Neuron (in vitro differentiated cells): ENCODE data around the gene OR10A2.
"Not testable (repeated sequence)": the region's sequence is repeated elsewhere in the genome, so short reads cannot be mapped to it uniquely, and the experiment has no call there.

Experiments used
- H2AFZ ChIP-seq: one replicate; pipeline ENCODE4 v1.6.1; 2013; ENCODE audit warnings: low read depth, mild to moderate bottlenecking, inconsistent platforms, low read length, moderate library complexity
- H3K27me3 ChIP-seq: one replicate; pipeline ENCODE4 v1.6.1; 2013; ENCODE audit warnings: low read length; ENCODE audit not compliant: insufficient read depth
- H3K36me3 ChIP-seq: one replicate; pipeline ENCODE4 v1.6.1; 2013; ENCODE audit warnings: low read length; ENCODE audit not compliant: insufficient read depth
- H3K4me1 ChIP-seq: one replicate; pipeline ENCODE4 v1.6.1; 2013; ENCODE audit warnings: low read length; ENCODE audit not compliant: insufficient read depth
- H3K4me3 ChIP-seq: 2 replicates; pipeline ENCODE4 v1.5.1; 2013; ENCODE audit warnings: mild to moderate bottlenecking, low read length, moderate library complexity
- H3K9me3 ChIP-seq: one replicate; pipeline ENCODE4 v1.6.1; 2013; ENCODE audit warnings: low read length

Gene OR10A2

GRCh38 chr11:6894097-6894496, 31.2 kb downstream of the OR10A2 start:
- Histone ChIP-seq H3K4me1 (no peaks in the 10 kb centered on the region), H3K27me3 (no peaks in the 10 kb centered on the region), H3K4me3 (no peak overlapping the region), H3K9me3 (no peaks in the 10 kb centered on the region), H2AFZ (no peak overlapping the region), H3K36me3 (no peaks in the 10 kb centered on the region)

GRCh38 chr11:6895010-6895409, 32.2 kb downstream of the OR10A2 start:
- no peak overlapping the region for H2AFZ ChIP-seq
- H3K36me3 ChIP-seq = no peaks in the 10 kb centered on the region
- no peaks in the 10 kb centered on the region for H3K4me1 ChIP-seq
- no peaks in the 10 kb centered on the region for H3K9me3 ChIP-seq
- H3K4me3 ChIP-seq = no peak overlapping the region
- H3K27me3 ChIP-seq = no peaks in the 10 kb centered on the region

GRCh38 chr11:6898911-6899310, 36.1 kb downstream of the OR10A2 start:
- H3K4me1 ChIP-seq = no peaks in the 10 kb centered on the region
- no peaks in the 10 kb centered on the region for H3K27me3 ChIP-seq
- H3K36me3 ChIP-seq = no peaks in the 10 kb centered on the region
- H3K9me3 ChIP-seq = no peaks in the 10 kb centered on the region
- H3K4me3 ChIP-seq = no peak overlapping the region
- H2AFZ ChIP-seq = no peak overlapping the region

GRCh38 chr11:6900327-6900999, 37.6 kb downstream of the OR10A2 start:
- H3K4me1 ChIP-seq = no peaks in the 10 kb centered on the region
- H3K36me3 ChIP-seq = no peaks in the 10 kb centered on the region
- no peak overlapping the region for H3K4me3 ChIP-seq
- H2AFZ ChIP-seq = no peak overlapping the region
- H3K27me3 ChIP-seq = no peaks in the 10 kb centered on the region
- H3K9me3 ChIP-seq = no peaks in the 10 kb centered on the region

- H2AFZ ChIP-seq, H3K4me1 ChIP-seq, H3K27me3 ChIP-seq, H3K9me3 ChIP-seq, H3K4me3 ChIP-seq, H3K36me3 ChIP-seq: not testable (repeated sequence)
Measured at GRCh38 chr11:6904804-6905203, 41.9 kb downstream of the OR10A2 start.

GRCh38 chr11:6911378-6911777, 48.5 kb downstream of the OR10A2 start:
- no peaks in the 10 kb centered on the region for H3K4me1 ChIP-seq
- H3K36me3 ChIP-seq = no peaks in the 10 kb centered on the region
- H3K9me3 ChIP-seq = no peaks in the 10 kb centered on the region
- no peak overlapping the region for H2AFZ ChIP-seq
- no peaks in the 10 kb centered on the region for H3K27me3 ChIP-seq
- no peak overlapping the region for H3K4me3 ChIP-seq

GRCh38 chr11:6911948-6912347, 49.1 kb downstream of the OR10A2 start:
- Histone ChIP-seq H3K36me3 (no peaks in the 10 kb centered on the region), H3K4me3 (no peak overlapping the region)

GRCh38 chr11:6919698-6920097, 56.8 kb downstream of the OR10A2 start:
- Histone ChIP-seq H3K9me3 (no peaks in the 10 kb centered on the region), H3K36me3 (no peaks in the 10 kb centered on the region), H2AFZ (no peak overlapping the region), H3K4me1 (no peaks in the 10 kb centered on the region), H3K27me3 (no peaks in the 10 kb centered on the region), H3K4me3 (no peak overlapping the region)

More at GRCh38 chr11:6911948-6912347, 49.1 kb downstream of the OR10A2 start:
- Histone ChIP-seq H3K4me1 (no peaks in the 10 kb centered on the region), H2AFZ (no peak overlapping the region), H3K9me3 (no peaks in the 10 kb centered on the region), H3K27me3 (no peaks in the 10 kb centered on the region)

GRCh38 chr11:6920702-6921101, 57.8 kb downstream of the OR10A2 start, which contains the start of gene OR2D3:
TSS of gene OR2D3 (plus strand) at chr11:6921002. CDS start at chr11:6921002, 0 bp downstream.
- peaks cover 1% of the 10 kb centered on the region for H3K4me1 ChIP-seq

More at GRCh38 chr11:6920702-6921101, 57.8 kb downstream of the OR10A2 start, which contains the start of gene OR2D3:
- Histone ChIP-seq H3K27me3 (no peaks in the 10 kb centered on the region), H3K4me3 (no peak within 1 kb of the TSS), H3K9me3 (no peaks in the 10 kb centered on the region), H3K36me3 (no peaks in the 10 kb centered on the region), H2AFZ (no peak within 1 kb of the TSS)
